Measurements from ENCODE around the gene FRMD1. TPM values are rescaled to one million over a fixed set of nuclear protein-coding genes. Genes with fewer than 3 reads are reported as not detected.

Gene FRMD1
- total RNA-seq, 4 donors from 2014 or later = 35.4 to 86.4 (median 47.7) TPM

DNA sequence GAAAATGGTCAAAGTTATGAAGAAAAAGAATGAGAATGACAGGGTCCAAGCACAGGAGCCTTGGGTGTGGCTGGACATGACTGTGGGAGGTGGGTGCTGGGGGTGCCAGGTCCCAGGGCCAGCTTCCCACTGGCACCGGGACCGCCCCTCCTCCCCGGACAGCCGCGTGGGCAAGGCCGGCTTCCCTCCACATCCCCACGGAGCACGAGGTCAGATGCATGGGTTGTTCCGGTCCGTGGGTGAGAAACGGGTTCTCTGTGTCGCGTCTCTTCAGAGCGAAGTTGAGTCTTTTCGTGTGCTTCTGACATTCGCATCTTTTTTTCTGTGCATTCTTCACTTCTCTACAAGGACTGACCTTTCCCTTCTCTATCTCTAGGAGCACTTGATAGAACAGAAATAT is 51.5 kb downstream of the FRMD1 start:
- in situ Hi-C loops (cut with MboI; ENCODE audit: low pct_ligation_motif_present in 1 of 4, low pct_unique_long_range_greater_than_20kb in 1 of 4, low sequenced_read_pairs in 3 of 4) = loop anchor here in 2 of 4 donors (25.0 kb wide), 1 partner anchor 115 kb away; no protein-coding TSS in a partner anchor
- no peak overlapping the region for H3K4me3 ChIP-seq
- H3K36me3 ChIP-seq = no peaks in the 10 kb centered on the region
- WGBS, 2 donors (ENCODE audit: low coverage in 1 of 2) = 93% methylated on average over 16 of the region's 16 CpGs; no CpG with 5 or more reads in 1 of the 2 donors
- intact Hi-C loops (cut with DNase I; ENCODE audit: low total_unique reads) = no loop called here
- H3K9me3 ChIP-seq = no peaks in the 10 kb centered on the region
- DNase-seq = no peak
- H3K27me3 ChIP-seq = no peaks in the 10 kb centered on the region
- TF ChIP-seq POLR2A (IDR thresholded peaks at IDR 0.05) = no peak
- TF ChIP-seq EP300 (IDR thresholded peaks at IDR 0.05; ENCODE audit: low read depth) = no peak
- TF ChIP-seq POLR2AphosphoS5 (IDR thresholded peaks at IDR 0.05) = no peak
- TF ChIP-seq, protein P1, sequence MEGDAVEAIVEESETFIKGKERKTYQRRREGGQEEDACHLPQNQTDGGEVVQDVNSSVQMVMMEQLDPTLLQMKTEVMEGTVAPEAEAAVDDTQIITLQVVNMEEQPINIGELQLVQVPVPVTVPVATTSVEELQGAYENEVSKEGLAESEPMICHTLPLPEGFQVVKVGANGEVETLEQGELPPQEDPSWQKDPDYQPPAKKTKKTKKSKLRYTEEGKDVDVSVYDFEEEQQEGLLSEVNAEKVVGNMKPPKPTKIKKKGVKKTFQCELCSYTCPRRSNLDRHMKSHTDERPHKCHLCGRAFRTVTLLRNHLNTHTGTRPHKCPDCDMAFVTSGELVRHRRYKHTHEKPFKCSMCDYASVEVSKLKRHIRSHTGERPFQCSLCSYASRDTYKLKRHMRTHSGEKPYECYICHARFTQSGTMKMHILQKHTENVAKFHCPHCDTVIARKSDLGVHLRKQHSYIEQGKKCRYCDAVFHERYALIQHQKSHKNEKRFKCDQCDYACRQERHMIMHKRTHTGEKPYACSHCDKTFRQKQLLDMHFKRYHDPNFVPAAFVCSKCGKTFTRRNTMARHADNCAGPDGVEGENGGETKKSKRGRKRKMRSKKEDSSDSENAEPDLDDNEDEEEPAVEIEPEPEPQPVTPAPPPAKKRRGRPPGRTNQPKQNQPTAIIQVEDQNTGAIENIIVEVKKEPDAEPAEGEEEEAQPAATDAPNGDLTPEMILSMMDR (IDR thresholded peaks at IDR 0.05) = no peak
- H3K27ac ChIP-seq = no peak overlapping the region
- H3K4me1 ChIP-seq = peaks cover 0 to 16% (median 7%) of the 10 kb centered on the region in 4 donors

DNA sequence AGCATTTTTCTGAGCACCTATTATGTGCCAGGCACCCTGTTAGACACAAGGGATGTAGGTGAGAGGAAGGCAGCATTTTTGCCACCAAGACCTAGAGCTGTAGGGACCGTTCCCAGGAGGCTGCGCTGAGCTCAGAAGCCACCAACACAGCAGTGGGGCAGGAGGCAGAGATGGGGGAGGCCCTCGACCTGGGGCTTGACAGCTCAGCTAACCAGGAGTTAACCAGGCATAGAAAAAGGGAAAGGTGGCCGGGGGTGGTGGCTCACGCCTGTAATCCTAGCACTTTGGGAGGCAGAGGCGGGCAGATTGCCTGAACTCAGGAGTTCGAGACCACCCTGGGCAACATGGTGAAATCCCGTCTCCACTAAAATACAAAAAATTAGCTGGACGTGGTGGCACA is 52.1 kb downstream of the FRMD1 start:
- in situ Hi-C loops (cut with MboI; ENCODE audit: low pct_ligation_motif_present in 1 of 4, low pct_unique_long_range_greater_than_20kb in 1 of 4, low sequenced_read_pairs in 3 of 4) (loop anchor here in 2 of 4 donors (25.0 kb wide), 1 partner anchor 115 kb away; no protein-coding TSS in a partner anchor), intact Hi-C loops (cut with DNase I; ENCODE audit: low total_unique reads) (no loop called here)
- Histone ChIP-seq H3K27me3 (no peaks in the 10 kb centered on the region), H3K4me1 (peaks cover 0 to 16% (median 7%) of the 10 kb centered on the region in 4 donors), H3K36me3 (no peaks in the 10 kb centered on the region), H3K4me3 (no peak overlapping the region), H3K9me3 (no peaks in the 10 kb centered on the region), H3K27ac (no peak overlapping the region)
- DNase-seq = no peak
- 89% methylated on average over 9 of the region's 9 CpGs; no CpG with 5 or more reads in 1 of the 2 donors for WGBS, 2 donors (ENCODE audit: low coverage in 1 of 2)
- TF ChIP-seq, protein P1 (IDR thresholded peaks at IDR 0.05) = no peak
- no peak for TF ChIP-seq EP300 (IDR thresholded peaks at IDR 0.05; ENCODE audit: low read depth)
- no peak for TF ChIP-seq POLR2AphosphoS5 (IDR thresholded peaks at IDR 0.05)
- no peak for TF ChIP-seq POLR2A (IDR thresholded peaks at IDR 0.05)

DNA sequence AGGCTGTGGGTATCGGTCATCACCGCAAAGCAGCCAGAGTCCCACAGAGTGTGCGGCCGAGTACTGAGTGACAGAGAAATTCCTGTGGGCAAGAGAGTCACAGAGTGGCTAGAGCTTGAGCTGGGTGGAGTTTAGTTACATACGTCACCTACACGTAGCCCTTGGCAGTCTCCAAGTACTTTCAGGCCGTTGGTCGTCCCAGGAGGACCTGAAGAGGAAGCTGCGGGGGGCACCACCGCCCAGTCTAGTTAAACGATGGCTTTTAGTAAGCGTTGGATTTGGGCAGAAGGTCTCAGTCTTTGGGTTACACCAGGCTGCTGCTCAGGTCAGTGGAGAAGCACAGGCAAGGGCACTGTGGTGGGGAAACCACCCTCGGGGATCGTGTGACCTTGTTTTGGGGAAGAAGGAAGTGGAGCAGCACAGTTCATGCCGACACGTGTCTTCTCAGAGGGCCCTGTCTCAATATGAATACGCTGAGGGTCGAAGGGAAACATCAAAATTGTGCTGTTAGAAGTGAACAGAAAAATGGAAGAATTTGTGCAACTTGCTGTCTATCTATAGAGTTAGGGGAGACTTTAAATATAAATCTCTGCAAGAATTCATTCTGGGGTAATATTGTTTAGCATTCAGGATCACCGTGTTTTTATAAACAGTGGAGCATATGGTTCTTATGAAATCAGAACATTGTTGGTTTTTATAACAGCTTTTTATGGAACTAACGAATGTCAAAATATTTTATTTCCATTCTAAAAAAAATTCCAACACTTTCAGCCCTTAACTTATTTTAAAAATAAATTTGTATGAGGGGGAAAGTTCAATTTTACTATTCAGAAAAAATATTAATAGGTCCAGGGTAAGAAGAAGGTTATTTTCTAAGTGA is 52.9 kb downstream of the FRMD1 start:
- H3K4me1 ChIP-seq = peaks cover 0 to 16% (median 7%) of the 10 kb centered on the region in 4 donors
- no peak overlapping the region for H3K4me3 ChIP-seq
- no peaks in the 10 kb centered on the region for H3K27me3 ChIP-seq
- no peak for DNase-seq
- no peaks in the 10 kb centered on the region for H3K36me3 ChIP-seq
- intact Hi-C loops (cut with DNase I; ENCODE audit: low total_unique reads) (no loop called here), in situ Hi-C loops (cut with MboI; ENCODE audit: low pct_ligation_motif_present in 1 of 4, low pct_unique_long_range_greater_than_20kb in 1 of 4, low sequenced_read_pairs in 3 of 4) (loop anchor here in 2 of 4 donors (25.0 kb wide), 1 partner anchor 114 kb away; no protein-coding TSS in a partner anchor)
- H3K27ac ChIP-seq = no peak overlapping the region
- no peaks in the 10 kb centered on the region for H3K9me3 ChIP-seq
- WGBS, 2 donors (ENCODE audit: low coverage in 1 of 2) = 66 to 83% methylated on average over 7 to 20 of the region's 20 CpGs
- TF ChIP-seq, protein P1 (IDR thresholded peaks at IDR 0.05) = no peak
- no peak for TF ChIP-seq POLR2AphosphoS5 (IDR thresholded peaks at IDR 0.05)
- TF ChIP-seq EP300 (IDR thresholded peaks at IDR 0.05; ENCODE audit: low read depth) = no peak
- no peak for TF ChIP-seq POLR2A (IDR thresholded peaks at IDR 0.05)

DNA sequence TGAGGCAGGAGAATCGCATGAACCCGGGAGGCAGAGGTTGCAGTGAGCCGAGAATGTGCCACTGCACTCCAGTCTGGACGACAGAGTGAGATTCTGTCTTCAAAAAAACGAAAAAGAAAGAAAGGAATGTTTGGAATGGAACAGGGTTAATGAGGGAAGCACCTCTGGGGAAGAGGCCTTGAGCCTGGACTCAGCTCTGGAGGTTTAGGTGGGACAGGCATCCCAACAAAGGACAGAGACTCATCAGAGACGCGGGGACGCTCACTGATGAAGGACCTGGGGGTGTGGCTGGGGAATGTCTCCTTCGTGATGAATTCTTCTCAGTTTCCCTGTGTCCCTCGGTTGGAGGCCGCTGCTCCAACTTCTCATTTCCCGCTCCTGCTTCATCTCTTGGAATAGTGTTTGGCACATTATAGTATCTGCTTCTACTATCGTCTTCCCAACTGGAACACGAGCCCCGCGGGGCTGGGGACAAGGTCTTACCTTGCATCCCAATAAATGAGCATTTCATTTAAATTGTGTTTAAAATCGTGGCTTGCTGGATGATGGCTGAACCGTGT is 54.0 kb downstream of the FRMD1 start:
- Histone ChIP-seq H3K9me3 (no peaks in the 10 kb centered on the region), H3K27me3 (no peaks in the 10 kb centered on the region), H3K36me3 (no peaks in the 10 kb centered on the region), H3K4me3 (no peak overlapping the region), H3K4me1 (peaks cover 0 to 16% (median 7%) of the 10 kb centered on the region in 4 donors), H3K27ac (peak overlapping the region; percentile 42 to 68 (median 58))
- TF ChIP-seq POLR2AphosphoS5 (IDR thresholded peaks at IDR 0.05) (no peak), POLR2A (IDR thresholded peaks at IDR 0.05) (no peak), EP300 (IDR thresholded peaks at IDR 0.05; ENCODE audit: low read depth) (no peak)
- TF ChIP-seq, protein P1 (IDR thresholded peaks at IDR 0.05) = no peak
- no peak for DNase-seq
- 71 to 89% methylated on average over 5 to 18 of the region's 18 CpGs for WGBS, 2 donors (ENCODE audit: low coverage in 1 of 2)
- intact Hi-C loops (cut with DNase I; ENCODE audit: low total_unique reads) (no loop called here), in situ Hi-C loops (cut with MboI; ENCODE audit: low pct_ligation_motif_present in 1 of 4, low pct_unique_long_range_greater_than_20kb in 1 of 4, low sequenced_read_pairs in 3 of 4) (loop anchor here in 2 of 4 donors (25.0 kb wide), 1 partner anchor 113 kb away; no protein-coding TSS in a partner anchor)

Data from transverse colon (tissue), 4 donors.